ENCODE measurements around the gene PTGER4.
"Not testable (repeated sequence)": the region's sequence is repeated elsewhere in the genome, so short reads cannot be mapped to it uniquely, and the experiment has no call there.

The PTGER4 gene

DNA sequence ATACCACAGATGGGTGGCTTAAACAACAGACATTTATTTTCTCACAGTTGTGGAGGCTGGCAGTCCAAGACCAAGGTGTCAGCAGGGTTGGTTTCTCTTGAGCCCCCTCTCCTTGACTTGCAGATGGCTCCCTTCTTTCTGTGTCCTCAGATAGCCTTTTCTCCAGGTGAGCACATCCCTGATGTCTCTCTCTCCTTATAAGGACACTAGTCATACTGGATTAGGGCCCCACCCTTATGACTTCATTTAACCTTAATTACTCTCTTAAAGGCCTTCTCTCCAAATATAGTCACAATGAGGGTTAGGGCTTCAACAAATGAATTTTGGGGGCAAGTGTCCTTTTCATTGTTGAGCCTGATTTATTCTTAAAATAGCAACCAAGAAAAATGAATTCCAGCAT is 14.7 kb downstream of the PTGER4 start:
- no peak for DNase-seq

DNA sequence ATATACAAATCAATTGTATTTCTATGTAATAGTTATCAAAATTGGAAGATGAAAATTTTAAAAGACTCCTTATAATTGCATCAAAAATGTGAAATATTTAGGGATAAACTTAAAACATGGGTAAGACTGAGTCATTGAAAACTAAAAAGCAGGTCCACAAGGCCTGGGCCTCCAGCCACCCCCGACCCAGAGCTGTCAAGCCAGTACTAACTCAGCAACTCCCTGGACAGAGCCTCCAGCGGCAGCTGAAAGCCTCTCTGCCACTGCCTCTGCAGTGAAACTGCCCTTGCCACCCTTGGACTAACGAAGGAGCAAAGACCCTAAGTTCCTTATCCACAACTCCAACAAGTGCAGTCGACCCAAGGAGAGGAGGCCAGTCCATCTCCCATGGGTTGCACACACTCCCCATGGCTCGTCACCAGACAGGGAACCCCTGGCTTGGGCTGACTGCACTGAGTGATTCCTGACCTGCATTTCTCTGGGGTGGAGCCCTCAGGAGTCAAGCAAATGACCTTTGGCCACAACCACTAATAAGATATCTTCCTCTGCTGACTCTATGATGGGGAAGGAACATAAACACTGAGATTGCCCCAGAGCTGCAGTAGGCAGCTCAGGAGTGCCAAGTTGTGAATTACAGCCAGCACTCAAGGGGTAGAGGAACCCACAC is 20.5 kb downstream of the PTGER4 start:
- no peak for DNase-seq

DNA sequence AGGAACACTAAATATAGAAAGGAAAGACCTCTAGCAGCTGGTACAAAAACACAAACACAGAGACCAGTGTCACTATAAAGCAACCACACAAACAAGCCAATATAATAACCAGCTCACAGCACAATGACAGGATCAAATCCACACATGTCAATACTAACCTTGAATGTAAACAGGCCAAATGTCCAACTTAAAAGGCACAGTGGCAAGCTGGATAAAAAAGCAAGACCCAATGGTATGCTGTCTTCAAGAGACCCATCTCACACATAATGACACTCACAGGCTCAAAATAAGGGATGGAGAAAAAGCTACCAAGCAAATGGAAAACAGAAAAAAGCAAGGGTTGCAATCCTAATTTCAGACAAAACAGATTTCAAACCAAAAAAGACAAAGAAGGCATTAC is 22.3 kb downstream of the PTGER4 start:
- not testable (repeated sequence) for DNase-seq

- DNase-seq: not testable (repeated sequence)
These were observed 25.8 kb downstream of the PTGER4 start for GRCh38 chr5:40705484-40705883.

- not testable (repeated sequence) for DNase-seq
These were observed 30.9 kb downstream of the PTGER4 start for GRCh38 chr5:40710575-40710974.

GRCh38 chr5:40714001-40714400 is 34.3 kb downstream of the PTGER4 start:
- DNase-seq: no peak

DNA sequence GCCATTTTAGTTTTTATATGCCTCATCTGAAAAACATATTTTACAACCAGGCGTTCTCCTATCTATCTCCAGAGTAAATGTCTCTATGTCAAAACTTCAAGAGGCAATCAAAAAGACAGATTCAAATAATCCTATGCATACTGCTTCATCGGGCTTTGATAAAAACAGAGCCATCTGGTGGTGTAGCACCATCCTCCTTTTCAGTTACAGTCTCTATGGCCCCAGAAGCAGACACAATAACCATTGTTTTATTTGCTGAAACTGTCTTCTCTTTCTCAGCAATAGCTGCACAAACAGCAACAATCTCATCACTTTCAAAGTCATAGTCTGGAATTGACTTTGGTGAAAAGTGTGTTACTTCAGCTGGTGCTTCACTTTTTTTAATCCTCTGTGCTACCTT is 36.3 kb downstream of the PTGER4 start:
- no peak for DNase-seq

DNA sequence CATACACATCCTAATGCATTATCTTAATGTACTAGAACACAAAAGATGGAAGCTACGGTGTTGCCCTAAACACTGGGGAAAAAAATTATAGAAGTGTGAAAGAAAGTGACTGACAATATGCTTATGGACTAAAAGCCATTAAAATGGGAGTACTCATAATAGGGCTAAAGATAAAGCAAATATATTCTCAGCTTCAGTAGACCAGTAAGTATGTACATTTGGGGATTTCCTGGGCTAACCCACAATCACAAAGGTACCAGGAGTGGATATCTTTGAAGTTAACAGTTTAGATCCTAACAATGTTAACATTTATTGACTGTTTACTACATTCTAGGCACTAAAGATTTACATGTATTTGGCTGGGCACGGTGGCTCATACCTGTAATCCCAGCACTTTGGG is 36.9 kb downstream of the PTGER4 start:
- DNase-seq: no peak

GRCh38 chr5:40717281-40717680 is 37.6 kb downstream of the PTGER4 start:
- DNase-seq: peak; percentile 20

DNA sequence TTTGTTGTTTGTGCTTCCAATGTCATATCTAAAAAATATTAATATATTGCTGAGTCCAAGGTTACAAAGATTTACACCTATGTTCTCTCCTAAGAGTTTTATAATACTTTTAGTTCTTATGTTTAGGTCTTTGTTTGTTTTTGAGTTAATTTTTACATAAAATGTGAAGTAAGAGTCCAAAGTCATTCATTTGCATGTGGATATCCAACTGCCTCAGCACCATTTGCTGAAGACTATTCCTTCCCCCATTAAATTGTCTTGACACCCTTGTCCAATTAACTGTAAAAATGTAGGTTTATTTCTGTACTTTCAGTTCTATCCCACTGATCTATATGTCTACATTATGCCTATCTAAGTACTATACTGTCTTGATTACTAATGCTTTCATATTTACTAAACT is 40.4 kb downstream of the PTGER4 start:
- no peak for DNase-seq

- not testable (repeated sequence) for DNase-seq
These were observed 42.8 kb downstream of the PTGER4 start for GRCh38 chr5:40722497-40722911.

DNA sequence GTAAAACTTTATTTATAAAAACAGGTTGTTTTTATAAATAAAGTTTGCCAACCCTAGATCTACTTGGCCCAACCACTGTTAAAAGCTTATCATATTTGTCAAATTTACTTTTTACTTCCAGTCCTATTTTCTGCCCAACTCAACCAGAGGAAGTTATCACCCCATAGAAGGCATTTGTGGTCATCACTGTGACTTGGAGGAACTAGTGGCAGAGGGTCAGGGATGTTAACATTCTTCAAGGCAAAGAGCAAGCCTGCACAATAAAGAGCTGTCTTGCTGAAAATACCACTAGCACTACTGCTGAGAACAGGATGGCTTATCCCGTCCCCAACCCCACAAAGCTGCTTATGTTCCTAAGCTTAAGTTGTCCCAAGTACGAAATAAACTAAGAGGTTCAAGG is 53.7 kb downstream of the PTGER4 start:
- no peak for DNase-seq

DNA sequence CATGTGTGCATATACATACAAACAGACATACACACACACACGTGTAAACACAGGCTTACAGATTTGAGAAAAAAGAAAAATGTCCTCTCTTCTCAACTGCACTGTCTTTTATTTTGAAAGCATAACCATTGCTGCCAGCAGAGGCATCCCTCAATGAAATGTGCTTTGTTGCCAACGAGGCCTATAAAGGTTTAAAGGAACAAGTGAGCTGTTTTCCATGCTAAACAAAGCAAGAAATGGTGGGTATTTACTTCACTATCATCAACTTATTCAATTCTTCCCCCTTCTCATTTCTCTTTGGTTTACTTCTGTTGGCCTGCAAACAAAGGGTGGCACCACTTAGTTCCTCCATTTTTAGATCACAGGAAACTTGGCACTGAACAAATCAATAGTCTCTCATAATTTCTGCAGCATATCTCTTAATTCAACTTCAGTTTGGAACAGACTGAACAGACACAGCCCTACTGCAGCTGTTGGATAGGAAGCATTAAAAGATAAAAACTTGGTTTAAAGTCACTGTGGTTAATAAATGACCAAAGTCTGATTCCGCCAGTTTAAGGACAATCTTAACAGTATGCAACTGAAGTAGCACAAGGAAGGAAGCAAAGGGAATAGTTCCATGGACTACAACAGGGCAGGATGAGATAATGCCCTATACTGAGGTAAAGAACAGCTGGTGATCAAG is 54.3 kb downstream of the PTGER4 start:
- DNase-seq: no peak

DNA sequence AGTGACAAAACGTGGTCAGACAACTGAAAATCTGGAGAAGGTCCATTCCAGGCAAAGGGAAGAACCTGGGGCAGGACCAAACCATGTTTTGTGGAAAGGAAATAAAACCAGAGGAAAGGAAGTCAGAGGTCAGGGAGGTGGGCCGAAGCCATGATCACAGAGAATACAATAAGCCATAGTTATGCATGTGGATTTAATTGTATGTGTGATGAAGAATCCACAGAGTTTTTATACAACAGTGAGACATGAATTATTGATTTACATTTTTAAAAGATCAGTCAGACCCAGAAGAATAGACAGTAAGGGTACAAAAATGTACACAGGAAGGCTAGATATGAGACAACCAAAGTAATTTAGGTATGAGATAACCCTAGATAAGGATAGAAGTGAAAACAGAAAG is 55.3 kb downstream of the PTGER4 start:
- DNase-seq: no peak

GRCh38 chr5:40735609-40736008 is 55.9 kb downstream of the PTGER4 start:
- DNase-seq: no peak

DNA sequence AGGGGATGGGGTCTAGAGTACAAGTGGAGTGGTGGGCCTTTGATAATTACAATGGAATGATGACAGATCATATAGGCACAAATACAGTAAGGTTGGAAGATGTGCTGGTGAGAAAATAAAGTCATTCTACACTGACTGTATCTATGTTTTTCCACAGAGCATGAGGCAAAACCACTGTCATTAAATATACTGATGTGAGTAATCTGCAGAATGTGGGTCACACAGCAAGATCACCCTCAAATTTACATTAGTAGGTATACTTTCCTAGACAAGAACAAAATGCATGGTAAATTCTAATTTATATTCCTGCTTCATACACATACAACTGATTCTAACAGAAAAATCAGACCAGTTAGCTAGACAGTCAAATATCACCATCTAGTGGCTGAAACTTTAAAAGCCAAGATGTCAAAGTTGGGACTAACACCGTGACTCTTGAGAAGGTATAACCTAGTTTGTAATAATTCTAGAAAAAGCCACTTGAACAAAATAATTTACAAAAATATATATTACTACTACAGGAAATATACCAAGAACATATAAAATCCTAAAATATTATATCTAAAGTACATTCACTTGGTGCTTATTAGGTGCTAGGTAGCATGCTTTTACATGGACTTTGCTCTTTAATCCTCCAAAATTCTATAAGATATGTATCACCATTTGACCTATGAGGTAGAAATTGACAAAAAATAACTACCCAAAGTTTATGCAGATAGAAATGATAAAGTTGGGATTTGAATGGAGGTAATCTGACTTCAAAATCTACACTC is 56.6 kb downstream of the PTGER4 start:
- no peak for DNase-seq

GRCh38 chr5:40738502-40738901 is 58.8 kb downstream of the PTGER4 start:
- no peak for DNase-seq
